Activated CD8-positive, alpha-beta memory T cell treated with anti-CD3 and anti-CD28 coated beads for 1 hour (primary cell): ENCODE data around the gene OR11H12.
"Not testable (repeated sequence)": the region's sequence is repeated elsewhere in the genome, so short reads cannot be mapped to it uniquely, and the experiment has no call there.

Experiments
- DNase-seq, 2 donors: peaks; one replicate each; pipeline ENCODE4 v3.0.0-alpha.2; 2020; ENCODE audit warnings: low read depth in 1 of 2; ENCODE audit errors: extremely low read depth in 1 of 2

Gene OR11H12, protein sequence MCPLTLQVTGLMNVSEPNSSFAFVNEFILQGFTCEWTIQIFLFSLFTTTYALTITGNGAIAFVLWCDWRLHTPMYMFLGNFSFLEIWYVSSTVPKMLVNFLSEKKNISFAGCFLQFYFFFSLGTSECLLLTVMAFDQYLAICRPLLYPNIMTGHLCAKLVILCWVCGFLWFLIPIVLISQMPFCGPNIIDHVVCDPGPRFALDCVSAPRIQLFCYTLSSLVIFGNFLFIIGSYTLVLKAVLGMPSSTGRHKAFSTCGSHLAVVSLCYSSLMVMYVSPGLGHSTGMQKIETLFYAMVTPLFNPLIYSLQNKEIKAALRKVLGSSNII

GRCh38 chr14:18600817-18601216 is at the start of gene OR11H12:
TSS of gene OR11H12 (plus strand) at chr14:18601117. CDS start at chr14:18601117, 0 bp downstream.
- DNase-seq = not testable (repeated sequence)

DNA sequence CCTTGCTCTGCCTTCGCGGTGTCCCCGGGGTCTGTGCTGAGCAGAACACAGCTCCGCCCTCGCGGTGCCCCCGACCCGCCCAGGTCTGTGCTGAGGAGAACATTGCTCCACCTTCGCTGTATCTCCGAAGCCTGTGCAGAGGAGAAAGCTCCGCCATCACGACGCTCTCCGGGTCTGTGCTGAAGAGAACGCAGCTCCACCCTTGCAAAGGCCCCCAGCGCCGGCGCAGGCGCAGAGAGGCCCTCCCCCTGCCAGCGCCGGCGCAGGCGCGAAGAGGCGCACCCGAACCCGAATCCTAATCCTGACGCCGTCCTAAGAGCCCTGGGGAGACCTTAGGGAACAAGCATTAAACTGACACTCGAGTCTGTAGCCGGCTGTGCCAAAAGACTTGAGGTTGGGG is 18.0 kb upstream of the OR11H12 start:
- not testable (repeated sequence) for DNase-seq

GRCh38 chr14:18626610-18627213 is 25.8 kb downstream of the OR11H12 start:
- DNase-seq = not testable (repeated sequence)

- DNase-seq = not testable (repeated sequence)
Observed at GRCh38 chr14:18636066-18636465, 35.1 kb downstream of the OR11H12 start.

DNA sequence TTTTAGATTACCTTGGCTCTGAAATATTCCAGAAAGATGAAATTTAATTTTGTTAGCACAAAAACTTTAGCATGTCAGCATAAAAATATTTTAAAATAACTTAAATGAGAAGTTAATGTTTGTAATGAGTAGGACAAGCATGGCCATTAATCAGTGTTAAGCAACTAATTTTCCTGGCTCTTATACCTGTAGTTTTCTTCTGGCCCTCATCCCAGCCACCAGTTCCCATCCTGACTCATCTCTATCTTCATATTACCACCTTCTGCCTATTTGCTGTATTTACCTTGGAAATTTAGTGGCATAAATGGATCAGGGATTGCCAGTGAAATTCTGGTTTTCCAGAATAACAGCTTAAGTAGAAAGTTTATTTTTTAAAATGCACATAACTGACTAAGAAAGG is 37.1 kb downstream of the OR11H12 start:
- DNase-seq = not testable (repeated sequence)

GRCh38 chr14:18638785-18639184 is 37.9 kb downstream of the OR11H12 start:
- not testable (repeated sequence) for DNase-seq

- DNase-seq = not testable (repeated sequence)
Observed at GRCh38 chr14:18646075-18646730, 45.3 kb downstream of the OR11H12 start.
